Suprapubic skin (tissue), 4 donors: ENCODE data around the gene SLC9A8. TPM values are rescaled to one million over a fixed set of nuclear protein-coding genes. Genes with fewer than 3 reads are reported as not detected.

Experiments used
- DNase-seq, 2 donors: peaks; one replicate each; pipeline ENCODE4 v3.0.0-alpha.2; 2019; ENCODE audit warnings: low spot score in 2 of 2
- H3K27ac ChIP-seq: fragments of 200-600 bp; sonication (generic); one replicate; pipeline ENCODE4 v1.5.1; 2019
- H3K27me3 ChIP-seq: fragments of 200-600 bp; sonication (generic); one replicate; pipeline ENCODE4 v1.5.1; 2019
- H3K36me3 ChIP-seq: fragments of 200-600 bp; sonication (generic); one replicate; pipeline ENCODE4 v1.5.1; 2019
- H3K4me1 ChIP-seq: fragments of 200-600 bp; sonication (generic); one replicate; pipeline ENCODE4 v1.5.1; 2019
- H3K4me3 ChIP-seq: fragments of 200-600 bp; sonication (generic); one replicate; pipeline ENCODE4 v1.5.1; 2019; ENCODE audit warnings: mild to moderate bottlenecking
- H3K9me3 ChIP-seq: fragments of 200-600 bp; sonication (generic); one replicate; pipeline ENCODE4 v1.5.1; 2019
- EP300 ChIP-seq: sonication (generic); formaldehyde crosslinking; IDR thresholded peaks from one replicate; pipeline ENCODE4 v1.6.1; 2017; ENCODE audit warnings: antibody characterized with exemption
- POLR2A ChIP-seq, 2 donors: fragments of 450-650 bp; IDR thresholded peaks; one replicate each; pipeline ENCODE4 v1.6.1; 2017; ENCODE audit warnings: antibody characterized with exemption in 2 of 2, mild to moderate bottlenecking in 2 of 2, moderate library complexity in 2 of 2
- POLR2AphosphoS5 ChIP-seq, 3 donors: sonication (generic); formaldehyde crosslinking; IDR thresholded peaks; one replicate each; pipeline ENCODE4 v1.6.1; 2017; ENCODE audit warnings: antibody characterized with exemption in 3 of 3
- WGBS: methylation state at CpG from one replicate; pipeline ENCODE4 v1.1.5; 2018; 5-methylcytosine and 5-hydroxymethylcytosine counted together
- total RNA-seq, 4 donors: library from RNA; depleted of rRNA; stranded (reverse); fragments of >200 nt; gene quantifications; one replicate each; pipeline ENCODE4 v1.1.0, GENCODE V29; 2016
- TF ChIP-seq, protein P1 (sequence below), 2 donors: fragments of 200-600 bp in 1 of 2; fragments of 450-650 bp in 1 of 2; sonication (generic) in 1 of 2; IDR thresholded peaks; one replicate each; pipeline ENCODE4 v1.5.1; 2016 to 2019; ENCODE audit warnings: antibody characterized with exemption in 2 of 2, mild to moderate bottlenecking in 1 of 2, moderate library complexity in 1 of 2

SLC9A8 gene
- total RNA-seq, 4 donors from 2014 or later: 5.7 to 15.6 (median 9.2) TPM

DNA sequence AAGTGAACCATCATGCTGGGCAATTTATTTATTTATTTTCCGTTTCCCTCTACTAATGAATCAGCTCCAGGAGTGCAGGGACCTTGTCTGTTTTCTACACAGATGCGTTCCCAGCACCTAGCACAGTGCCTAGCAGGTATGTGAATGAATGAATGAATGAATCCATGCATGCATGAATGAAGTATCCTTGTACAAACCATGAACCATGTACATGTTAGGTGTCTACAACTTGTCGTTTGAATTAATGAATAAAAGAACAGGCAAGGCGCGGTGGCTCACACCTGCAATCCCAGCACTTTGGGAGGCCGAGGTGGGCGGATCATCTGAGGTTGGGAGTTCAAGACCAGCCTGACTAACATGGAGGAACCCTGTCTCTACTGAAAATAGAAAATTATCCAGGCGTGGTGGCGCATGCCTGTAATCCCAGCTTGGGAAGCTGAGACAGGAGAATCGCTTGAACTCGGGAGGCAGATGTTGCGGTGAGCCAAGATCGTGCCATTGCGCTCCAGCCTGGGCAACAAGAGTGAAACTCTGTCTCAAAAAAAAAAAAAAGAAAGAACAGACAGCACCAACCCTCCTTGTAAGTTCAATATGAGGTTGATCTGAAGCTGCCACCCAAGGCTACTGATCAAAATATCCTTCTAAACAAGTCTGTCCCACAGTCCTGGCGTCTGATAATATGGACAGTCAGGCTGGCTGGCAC, 27.3 kb upstream of the SLC9A8 start:
- 89% methylated on average over 15 of the region's 15 CpGs for WGBS
- H3K27me3 ChIP-seq: no peaks in the 10 kb centered on the region
- no peak for DNase-seq
- TF ChIP-seq, protein P1, sequence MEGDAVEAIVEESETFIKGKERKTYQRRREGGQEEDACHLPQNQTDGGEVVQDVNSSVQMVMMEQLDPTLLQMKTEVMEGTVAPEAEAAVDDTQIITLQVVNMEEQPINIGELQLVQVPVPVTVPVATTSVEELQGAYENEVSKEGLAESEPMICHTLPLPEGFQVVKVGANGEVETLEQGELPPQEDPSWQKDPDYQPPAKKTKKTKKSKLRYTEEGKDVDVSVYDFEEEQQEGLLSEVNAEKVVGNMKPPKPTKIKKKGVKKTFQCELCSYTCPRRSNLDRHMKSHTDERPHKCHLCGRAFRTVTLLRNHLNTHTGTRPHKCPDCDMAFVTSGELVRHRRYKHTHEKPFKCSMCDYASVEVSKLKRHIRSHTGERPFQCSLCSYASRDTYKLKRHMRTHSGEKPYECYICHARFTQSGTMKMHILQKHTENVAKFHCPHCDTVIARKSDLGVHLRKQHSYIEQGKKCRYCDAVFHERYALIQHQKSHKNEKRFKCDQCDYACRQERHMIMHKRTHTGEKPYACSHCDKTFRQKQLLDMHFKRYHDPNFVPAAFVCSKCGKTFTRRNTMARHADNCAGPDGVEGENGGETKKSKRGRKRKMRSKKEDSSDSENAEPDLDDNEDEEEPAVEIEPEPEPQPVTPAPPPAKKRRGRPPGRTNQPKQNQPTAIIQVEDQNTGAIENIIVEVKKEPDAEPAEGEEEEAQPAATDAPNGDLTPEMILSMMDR (IDR thresholded peaks at IDR 0.05): no peak
- TF ChIP-seq POLR2A (IDR thresholded peaks at IDR 0.05) (no peak), EP300 (no peak), POLR2AphosphoS5 (IDR thresholded peaks at IDR 0.05) (no peak)
- H3K4me3 ChIP-seq: no peak overlapping the region
- H3K36me3 ChIP-seq: no peaks in the 10 kb centered on the region
- H3K27ac ChIP-seq: no peak overlapping the region
- no peaks in the 10 kb centered on the region for H3K9me3 ChIP-seq
- no peaks in the 10 kb centered on the region for H3K4me1 ChIP-seq

DNA sequence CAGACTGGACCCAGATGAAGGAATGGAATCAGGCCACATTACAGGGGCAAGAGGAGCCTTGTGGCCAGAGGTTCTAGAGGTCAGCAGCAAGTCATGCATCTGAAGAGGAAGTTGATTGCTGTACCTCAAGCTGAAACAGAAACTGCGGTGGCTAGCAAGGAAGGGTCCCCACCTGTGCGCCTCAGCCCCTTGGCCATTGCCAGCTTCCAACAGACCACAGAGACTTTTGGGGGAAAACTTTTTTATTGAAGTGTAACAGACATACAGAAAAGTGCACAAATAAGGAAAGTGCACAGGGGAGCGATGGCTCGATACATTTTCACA, 26.8 kb upstream of the SLC9A8 start:
- Histone ChIP-seq H3K27ac (no peak overlapping the region), H3K4me3 (no peak overlapping the region), H3K36me3 (no peaks in the 10 kb centered on the region), H3K9me3 (no peaks in the 10 kb centered on the region), H3K4me1 (no peaks in the 10 kb centered on the region), H3K27me3 (no peaks in the 10 kb centered on the region)
- no peak for DNase-seq
- 85% methylated on average over 4 of the region's 4 CpGs for WGBS
- TF ChIP-seq, protein P1 (IDR thresholded peaks at IDR 0.05): no peak
- TF ChIP-seq EP300 (no peak), POLR2A (IDR thresholded peaks at IDR 0.05) (no peak), POLR2AphosphoS5 (IDR thresholded peaks at IDR 0.05) (no peak)

DNA sequence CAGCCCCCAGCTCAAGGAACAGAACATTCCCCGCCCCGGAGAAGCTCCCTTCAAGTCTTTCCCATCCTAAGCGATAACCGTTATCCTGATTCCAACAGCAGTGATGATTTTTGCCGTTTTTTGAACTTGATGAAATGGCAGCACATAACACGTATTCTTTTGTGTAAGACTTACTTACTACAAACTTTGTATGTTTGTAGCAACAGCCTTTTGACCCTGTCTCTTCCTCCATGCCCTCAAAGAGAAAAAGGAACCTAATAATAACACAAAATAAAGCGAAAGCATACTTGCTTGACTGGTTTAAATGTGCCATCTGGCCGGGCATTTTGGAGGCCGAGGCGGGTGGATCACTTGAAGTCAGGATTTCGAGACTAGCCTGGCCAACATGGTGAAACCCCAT, 26.4 kb upstream of the SLC9A8 start:
- Histone ChIP-seq H3K36me3 (no peaks in the 10 kb centered on the region), H3K4me1 (no peaks in the 10 kb centered on the region), H3K27ac (no peak overlapping the region), H3K9me3 (no peaks in the 10 kb centered on the region), H3K27me3 (no peaks in the 10 kb centered on the region), H3K4me3 (no peak overlapping the region)
- DNase-seq: no peak
- TF ChIP-seq POLR2A (IDR thresholded peaks at IDR 0.05): no peak
- WGBS: 87% methylated on average over 11 of the region's 11 CpGs

DNA sequence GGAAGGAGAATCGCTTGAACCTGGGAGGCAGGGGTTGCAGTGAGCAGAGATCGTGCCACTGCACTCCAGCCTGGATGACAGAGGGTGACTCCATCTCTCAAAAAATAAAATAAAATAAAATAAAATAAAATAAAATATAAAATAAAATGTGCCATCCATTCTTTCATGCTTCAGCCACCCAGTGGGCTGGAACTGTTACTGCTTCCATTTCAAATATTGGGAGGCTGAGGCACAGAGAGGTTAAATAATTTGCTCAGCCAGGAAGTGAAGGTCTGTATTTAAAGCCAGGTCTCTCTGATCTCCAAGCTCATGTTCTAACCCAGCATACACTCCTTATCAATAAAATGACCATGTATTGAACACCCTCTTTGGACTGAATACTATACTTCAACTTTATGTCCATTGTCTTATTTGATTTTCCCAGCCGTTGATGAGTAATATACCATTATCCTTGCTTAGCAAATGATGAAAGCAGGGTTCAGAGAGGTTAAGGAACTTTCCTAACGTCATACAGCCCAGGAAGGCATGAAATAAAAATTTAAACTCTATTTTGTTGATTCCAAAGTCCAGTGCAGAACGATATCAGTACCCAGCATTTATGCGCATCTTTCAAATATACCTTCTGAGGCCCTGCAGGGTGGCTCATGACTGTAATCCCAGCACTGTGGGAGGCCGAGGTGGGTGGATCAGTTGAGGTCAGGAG, 25.8 kb upstream of the SLC9A8 start:
- WGBS: 84% methylated on average over 7 of the region's 7 CpGs
- Histone ChIP-seq H3K4me3 (no peak overlapping the region), H3K36me3 (no peaks in the 10 kb centered on the region), H3K9me3 (no peaks in the 10 kb centered on the region), H3K27me3 (no peaks in the 10 kb centered on the region), H3K4me1 (no peaks in the 10 kb centered on the region), H3K27ac (no peak overlapping the region)
- TF ChIP-seq EP300: no peak
- TF ChIP-seq POLR2AphosphoS5 (IDR thresholded peaks at IDR 0.05): no peak
- TF ChIP-seq, protein P1 (IDR thresholded peaks at IDR 0.05): no peak
- no peak for TF ChIP-seq POLR2A (IDR thresholded peaks at IDR 0.05)
- DNase-seq: no peak

DNA sequence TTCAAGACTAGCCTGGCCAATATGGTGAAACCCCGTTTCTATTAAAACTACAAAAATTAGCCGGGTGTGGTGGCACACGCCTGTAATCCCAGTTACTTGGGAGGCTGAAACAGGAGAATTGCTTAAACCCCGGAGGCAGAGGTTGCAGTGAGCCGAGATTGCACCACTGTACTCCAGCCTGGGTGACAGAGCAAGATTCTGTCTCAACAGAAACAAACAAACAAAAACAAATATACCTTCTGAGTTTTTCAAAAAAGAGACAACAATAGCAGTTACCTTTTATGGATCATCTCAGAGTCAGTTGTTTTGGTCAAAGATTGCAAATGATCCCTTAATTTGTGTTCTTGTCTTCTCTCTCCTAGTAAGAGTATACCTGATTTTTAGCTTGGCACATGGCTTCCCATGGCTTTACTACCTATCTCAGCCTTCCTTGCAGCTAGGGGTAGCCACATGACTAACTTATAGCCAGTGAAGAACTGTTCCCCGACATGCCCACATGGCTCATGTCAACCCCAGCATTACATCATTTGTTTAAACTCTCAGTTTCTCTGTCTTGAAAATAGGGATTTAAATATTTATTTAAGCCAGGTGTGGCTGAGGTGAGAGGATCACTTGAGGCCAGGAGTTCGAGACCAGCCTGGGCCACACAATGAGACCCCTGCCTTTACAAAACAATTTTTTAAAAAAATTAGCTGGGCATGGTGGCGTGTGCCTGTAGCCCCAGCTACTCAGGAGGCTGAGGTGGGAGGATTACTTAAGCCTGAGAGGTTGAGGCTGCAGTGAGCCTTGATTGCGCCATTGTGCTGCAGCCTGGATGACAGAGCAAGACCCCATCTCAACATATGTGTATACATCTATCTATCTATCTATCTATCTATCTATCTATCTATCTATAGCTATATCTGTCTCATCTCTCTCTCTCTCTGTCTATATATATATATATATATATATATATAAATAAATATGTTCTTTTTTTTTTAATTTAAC, 25.0 kb upstream of the SLC9A8 start:
- 93% methylated on average over 9 of the region's 9 CpGs for WGBS
- H3K27me3 ChIP-seq: no peaks in the 10 kb centered on the region
- no peak for DNase-seq
- H3K4me1 ChIP-seq: no peaks in the 10 kb centered on the region
- H3K9me3 ChIP-seq: no peaks in the 10 kb centered on the region
- no peaks in the 10 kb centered on the region for H3K36me3 ChIP-seq
- no peak overlapping the region for H3K4me3 ChIP-seq
- TF ChIP-seq POLR2A (IDR thresholded peaks at IDR 0.05) (no peak), EP300 (no peak), POLR2AphosphoS5 (IDR thresholded peaks at IDR 0.05) (no peak)
- TF ChIP-seq, protein P1 (IDR thresholded peaks at IDR 0.05): no peak
- no peak overlapping the region for H3K27ac ChIP-seq
